ENCODE measurements around the gene POC5. TPM values are rescaled to one million over a fixed set of nuclear protein-coding genes. Genes with fewer than 3 reads are reported as not detected.

Gene POC5, protein sequence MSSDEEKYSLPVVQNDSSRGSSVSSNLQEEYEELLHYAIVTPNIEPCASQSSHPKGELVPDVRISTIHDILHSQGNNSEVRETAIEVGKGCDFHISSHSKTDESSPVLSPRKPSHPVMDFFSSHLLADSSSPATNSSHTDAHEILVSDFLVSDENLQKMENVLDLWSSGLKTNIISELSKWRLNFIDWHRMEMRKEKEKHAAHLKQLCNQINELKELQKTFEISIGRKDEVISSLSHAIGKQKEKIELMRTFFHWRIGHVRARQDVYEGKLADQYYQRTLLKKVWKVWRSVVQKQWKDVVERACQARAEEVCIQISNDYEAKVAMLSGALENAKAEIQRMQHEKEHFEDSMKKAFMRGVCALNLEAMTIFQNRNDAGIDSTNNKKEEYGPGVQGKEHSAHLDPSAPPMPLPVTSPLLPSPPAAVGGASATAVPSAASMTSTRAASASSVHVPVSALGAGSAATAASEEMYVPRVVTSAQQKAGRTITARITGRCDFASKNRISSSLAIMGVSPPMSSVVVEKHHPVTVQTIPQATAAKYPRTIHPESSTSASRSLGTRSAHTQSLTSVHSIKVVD
- 16.5 TPM for polyA plus RNA-seq (2013, experiment 1 of 4)
- polyA plus RNA-seq (2013, experiment 2 of 4): 17.6 TPM
- polyA plus RNA-seq (2013, experiment 3 of 4): 17.3 TPM
- 17.8 TPM for polyA plus RNA-seq (2013, experiment 4 of 4)

DNA sequence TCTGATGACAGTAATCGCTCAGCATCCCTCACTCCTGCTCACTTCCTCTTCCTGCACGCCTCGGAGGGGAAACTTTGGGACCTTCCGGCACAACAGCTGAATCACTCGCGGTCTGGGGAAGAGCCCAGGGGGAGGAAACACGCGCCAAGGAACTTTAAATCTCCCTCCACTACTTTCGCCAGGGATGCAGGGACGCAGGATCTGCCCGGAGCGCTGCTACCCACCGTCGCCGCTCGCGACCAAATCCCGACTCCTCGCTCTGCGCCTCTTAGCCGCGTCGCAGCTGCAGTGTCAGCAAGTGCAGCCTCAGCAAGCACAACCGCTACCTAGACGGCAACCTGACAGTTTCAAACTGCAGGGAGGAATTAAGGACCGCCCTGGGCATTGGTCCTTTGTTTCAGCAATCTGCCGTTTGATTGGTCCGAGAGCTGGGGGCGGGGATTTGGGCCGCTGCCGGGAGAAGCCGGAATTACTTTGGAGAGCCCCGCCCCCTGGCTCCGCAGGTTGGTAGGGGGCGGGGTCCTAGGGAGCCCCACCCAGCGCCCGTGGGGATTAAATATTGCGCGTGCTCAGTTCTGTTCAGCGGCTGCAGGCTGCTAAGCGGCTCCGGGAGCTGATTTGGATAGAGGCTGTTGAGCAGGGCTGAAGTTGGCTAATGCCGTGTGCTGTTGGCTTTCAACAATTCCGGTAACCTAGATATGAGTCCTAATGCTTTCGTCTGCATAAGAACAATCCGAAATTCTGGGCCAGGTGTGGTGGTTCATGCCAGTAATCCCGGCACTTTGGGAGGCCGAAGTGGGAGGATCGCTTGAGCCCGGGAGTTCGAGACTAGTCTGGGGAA, at the start of gene POC5:
Gene POC5 (minus strand): TSS at position 356 of the 841 bp plus-strand sequence. CDS start 4,500 bp downstream, outside the sequence.
- Histone ChIP-seq H3K9me3 (ENCODE audit: control insufficient read depth, low read length) (no peaks in the 10 kb centered on the region), H3K4me1 (ENCODE audit: control insufficient read depth, insufficient read depth, low read length) (peaks cover 5% of the 10 kb centered on the region), H3K27me3 (ENCODE audit: control insufficient read depth, insufficient read depth, low read length, poor library complexity, severe bottlenecking) (peaks cover 4% of the 10 kb centered on the region), H3K36me3 (ENCODE audit: control insufficient read depth, insufficient read depth, low read length) (no peaks in the 10 kb centered on the region), H3K4me3 (ENCODE audit: insufficient read depth, low read depth, low read length) (peak within 1 kb of the TSS; percentile 84), H3K27ac (ENCODE audit: insufficient read depth, low read depth, low read length, poor library complexity, severe bottlenecking) (peak within 1 kb of the TSS; percentile 88)
- WGBS, 2 experiments: 13 to 16% methylated on average over 51 of the region's 51 CpGs

DNA sequence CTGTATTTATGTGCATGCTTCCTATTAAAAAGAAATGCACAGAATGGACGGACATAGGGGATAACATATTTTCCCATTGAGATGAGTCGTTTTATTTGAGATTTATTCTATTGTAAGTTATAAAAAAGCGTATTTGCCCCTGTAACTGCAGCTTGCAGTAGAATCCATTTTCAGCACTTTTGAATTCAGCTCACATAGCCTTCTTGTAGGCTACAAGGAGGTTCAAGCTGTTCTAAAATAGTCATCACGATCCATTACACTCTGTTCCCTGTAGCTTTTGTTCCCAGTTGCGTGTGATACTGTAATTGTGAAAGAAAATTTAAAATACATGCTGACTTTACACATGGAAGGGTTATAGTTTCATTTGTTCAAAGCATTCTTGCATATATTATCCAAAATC, 40.9 kb upstream of the POC5 start:
- no peak overlapping the region for H3K27ac ChIP-seq (ENCODE audit: insufficient read depth, low read depth, low read length, poor library complexity, severe bottlenecking)
- no peaks in the 10 kb centered on the region for H3K27me3 ChIP-seq (ENCODE audit: control insufficient read depth, insufficient read depth, low read length, poor library complexity, severe bottlenecking)
- peaks cover 8% of the 10 kb centered on the region for H3K4me1 ChIP-seq (ENCODE audit: control insufficient read depth, insufficient read depth, low read length)
- 93 to 95% methylated on average over 3 to 5 of the region's 5 CpGs for WGBS, 2 experiments
- H3K9me3 ChIP-seq (ENCODE audit: control insufficient read depth, low read length): no peaks in the 10 kb centered on the region
- no peak overlapping the region for H3K4me3 ChIP-seq (ENCODE audit: insufficient read depth, low read depth, low read length)
- H3K36me3 ChIP-seq (ENCODE audit: control insufficient read depth, insufficient read depth, low read length): no peaks in the 10 kb centered on the region

DNA sequence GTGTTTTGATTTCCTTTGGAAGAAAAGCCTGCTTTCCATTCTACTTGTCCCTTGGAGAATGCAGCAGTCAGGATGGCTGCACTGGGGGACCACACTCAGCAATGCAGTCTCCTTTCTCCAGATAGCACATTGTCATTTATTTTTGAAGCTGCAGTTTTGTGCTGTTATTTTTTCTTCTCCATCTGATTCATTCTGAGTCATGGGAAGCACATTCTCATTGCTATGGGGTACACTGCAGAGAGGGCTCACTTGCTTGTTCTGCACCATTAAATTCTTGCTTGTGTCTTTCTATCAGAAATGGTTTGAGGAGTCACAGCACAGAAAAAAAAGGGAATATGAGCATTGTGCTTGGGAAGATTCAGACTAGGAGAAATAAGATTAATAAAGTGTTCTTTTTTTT, 39.7 kb upstream of the POC5 start:
- H3K27me3 ChIP-seq (ENCODE audit: control insufficient read depth, insufficient read depth, low read length, poor library complexity, severe bottlenecking): no peaks in the 10 kb centered on the region
- no peak overlapping the region for H3K4me3 ChIP-seq (ENCODE audit: insufficient read depth, low read depth, low read length)
- no peaks in the 10 kb centered on the region for H3K36me3 ChIP-seq (ENCODE audit: control insufficient read depth, insufficient read depth, low read length)
- H3K27ac ChIP-seq (ENCODE audit: insufficient read depth, low read depth, low read length, poor library complexity, severe bottlenecking): no peak overlapping the region
- peaks cover 8% of the 10 kb centered on the region for H3K4me1 ChIP-seq (ENCODE audit: control insufficient read depth, insufficient read depth, low read length)
- H3K9me3 ChIP-seq (ENCODE audit: control insufficient read depth, low read length): no peaks in the 10 kb centered on the region

DNA sequence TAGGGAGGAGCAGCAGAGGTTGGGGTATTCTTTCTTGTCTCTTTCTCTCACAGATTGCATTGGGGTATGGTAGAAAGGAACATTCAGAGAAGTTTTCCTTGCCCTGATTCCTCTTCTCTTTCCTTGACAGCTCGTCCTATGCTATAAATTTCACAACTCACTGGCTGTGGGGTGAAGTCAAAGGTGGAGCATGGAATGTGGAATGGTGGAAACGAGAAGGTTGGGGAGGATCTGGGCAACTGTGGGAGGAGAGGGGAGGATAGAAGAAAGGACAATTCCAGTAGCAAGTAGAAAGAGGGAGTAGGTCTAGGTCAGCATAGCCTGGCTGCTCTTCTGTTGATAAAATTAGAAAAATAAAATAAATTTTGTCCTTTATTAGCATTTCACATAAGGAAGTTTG, 39.0 kb upstream of the POC5 start:
- 58 to 67% methylated on average over 1 of the region's 2 CpGs for WGBS, 2 experiments
- H3K9me3 ChIP-seq (ENCODE audit: control insufficient read depth, low read length): no peaks in the 10 kb centered on the region
- no peak overlapping the region for H3K4me3 ChIP-seq (ENCODE audit: insufficient read depth, low read depth, low read length)
- no peak overlapping the region for H3K27ac ChIP-seq (ENCODE audit: insufficient read depth, low read depth, low read length, poor library complexity, severe bottlenecking)
- peaks cover 8% of the 10 kb centered on the region for H3K4me1 ChIP-seq (ENCODE audit: control insufficient read depth, insufficient read depth, low read length)
- H3K27me3 ChIP-seq (ENCODE audit: control insufficient read depth, insufficient read depth, low read length, poor library complexity, severe bottlenecking): no peaks in the 10 kb centered on the region
- no peaks in the 10 kb centered on the region for H3K36me3 ChIP-seq (ENCODE audit: control insufficient read depth, insufficient read depth, low read length)

DNA sequence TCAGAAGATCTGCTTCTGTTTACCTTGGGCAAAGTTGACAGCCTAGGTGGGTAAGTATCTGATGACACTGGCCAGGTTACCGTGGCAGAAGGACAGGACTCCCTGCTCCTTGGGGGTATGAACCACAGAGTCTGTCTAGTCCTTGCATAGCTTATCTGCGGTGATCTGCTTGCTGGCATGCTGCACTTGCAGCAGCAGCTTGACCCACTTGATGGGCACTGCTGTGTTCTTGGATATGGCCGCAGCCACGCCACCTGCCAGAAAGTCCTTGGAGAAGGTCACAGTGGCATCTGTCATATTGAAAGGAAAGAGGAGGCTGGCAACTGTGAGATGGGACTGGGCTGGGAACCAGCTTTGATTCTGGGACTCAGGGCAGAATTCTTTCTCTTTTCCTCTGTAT, 35.9 kb upstream of the POC5 start:
- no peak overlapping the region for H3K27ac ChIP-seq (ENCODE audit: insufficient read depth, low read depth, low read length, poor library complexity, severe bottlenecking)
- 95 to 97% methylated on average over 4 of the region's 4 CpGs for WGBS, 2 experiments
- peaks cover 8% of the 10 kb centered on the region for H3K4me1 ChIP-seq (ENCODE audit: control insufficient read depth, insufficient read depth, low read length)
- no peaks in the 10 kb centered on the region for H3K9me3 ChIP-seq (ENCODE audit: control insufficient read depth, low read length)
- H3K27me3 ChIP-seq (ENCODE audit: control insufficient read depth, insufficient read depth, low read length, poor library complexity, severe bottlenecking): no peaks in the 10 kb centered on the region
- no peaks in the 10 kb centered on the region for H3K36me3 ChIP-seq (ENCODE audit: control insufficient read depth, insufficient read depth, low read length)
- H3K4me3 ChIP-seq (ENCODE audit: insufficient read depth, low read depth, low read length): no peak overlapping the region

DNA sequence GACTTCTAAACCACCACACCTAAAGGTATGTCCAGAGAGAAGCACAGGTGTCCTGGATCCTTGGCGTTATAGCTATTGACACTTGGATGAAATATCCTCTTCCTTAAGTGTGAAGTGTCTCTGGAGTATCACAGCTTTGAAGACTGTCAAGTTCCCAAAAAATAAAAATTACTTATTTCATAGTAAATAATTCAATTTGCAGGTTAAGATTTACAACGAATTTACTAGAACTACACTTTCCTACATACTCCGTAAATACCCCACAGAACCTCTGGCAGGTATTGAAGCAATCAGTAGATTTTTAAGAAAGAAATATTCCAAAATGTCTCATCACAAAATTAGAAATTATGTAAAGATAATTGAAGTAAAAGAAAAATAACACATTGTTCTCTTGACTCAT, 27.1 kb upstream of the POC5 start:
- no peak overlapping the region for H3K27ac ChIP-seq (ENCODE audit: insufficient read depth, low read depth, low read length, poor library complexity, severe bottlenecking)
- 90 to 94% methylated on average over 3 of the region's 3 CpGs for WGBS, 2 experiments
- H3K4me1 ChIP-seq (ENCODE audit: control insufficient read depth, insufficient read depth, low read length): no peaks in the 10 kb centered on the region
- no peaks in the 10 kb centered on the region for H3K36me3 ChIP-seq (ENCODE audit: control insufficient read depth, insufficient read depth, low read length)
- no peaks in the 10 kb centered on the region for H3K9me3 ChIP-seq (ENCODE audit: control insufficient read depth, low read length)
- H3K4me3 ChIP-seq (ENCODE audit: insufficient read depth, low read depth, low read length): no peak overlapping the region
- no peaks in the 10 kb centered on the region for H3K27me3 ChIP-seq (ENCODE audit: control insufficient read depth, insufficient read depth, low read length, poor library complexity, severe bottlenecking)

DNA sequence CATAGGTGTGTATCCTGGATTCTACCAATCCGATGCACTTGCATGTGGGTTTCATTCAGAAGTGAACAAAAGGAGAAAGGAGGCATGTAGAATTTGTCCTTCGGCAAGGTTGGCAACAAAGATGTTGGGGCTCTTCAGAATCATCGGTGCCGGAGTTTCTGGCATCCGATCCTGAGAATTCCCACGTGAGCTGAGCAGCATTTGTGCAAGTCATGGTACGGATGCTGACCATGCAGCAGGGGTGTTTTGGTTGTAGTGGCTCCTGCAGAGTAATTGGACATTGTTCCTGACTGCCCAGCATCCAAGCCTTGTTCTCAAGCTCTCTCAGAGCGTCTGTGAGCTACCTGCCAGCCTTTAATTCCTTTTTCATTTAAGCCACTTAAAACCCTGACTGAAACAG, 19.0 kb upstream of the POC5 start:
- no peak overlapping the region for H3K4me3 ChIP-seq (ENCODE audit: insufficient read depth, low read depth, low read length)
- 91 to 92% methylated on average over 8 of the region's 8 CpGs for WGBS, 2 experiments
- H3K27ac ChIP-seq (ENCODE audit: insufficient read depth, low read depth, low read length, poor library complexity, severe bottlenecking): no peak overlapping the region
- no peaks in the 10 kb centered on the region for H3K4me1 ChIP-seq (ENCODE audit: control insufficient read depth, insufficient read depth, low read length)
- H3K9me3 ChIP-seq (ENCODE audit: control insufficient read depth, low read length): no peaks in the 10 kb centered on the region
- H3K27me3 ChIP-seq (ENCODE audit: control insufficient read depth, insufficient read depth, low read length, poor library complexity, severe bottlenecking): no peaks in the 10 kb centered on the region
- no peaks in the 10 kb centered on the region for H3K36me3 ChIP-seq (ENCODE audit: control insufficient read depth, insufficient read depth, low read length)

DNA sequence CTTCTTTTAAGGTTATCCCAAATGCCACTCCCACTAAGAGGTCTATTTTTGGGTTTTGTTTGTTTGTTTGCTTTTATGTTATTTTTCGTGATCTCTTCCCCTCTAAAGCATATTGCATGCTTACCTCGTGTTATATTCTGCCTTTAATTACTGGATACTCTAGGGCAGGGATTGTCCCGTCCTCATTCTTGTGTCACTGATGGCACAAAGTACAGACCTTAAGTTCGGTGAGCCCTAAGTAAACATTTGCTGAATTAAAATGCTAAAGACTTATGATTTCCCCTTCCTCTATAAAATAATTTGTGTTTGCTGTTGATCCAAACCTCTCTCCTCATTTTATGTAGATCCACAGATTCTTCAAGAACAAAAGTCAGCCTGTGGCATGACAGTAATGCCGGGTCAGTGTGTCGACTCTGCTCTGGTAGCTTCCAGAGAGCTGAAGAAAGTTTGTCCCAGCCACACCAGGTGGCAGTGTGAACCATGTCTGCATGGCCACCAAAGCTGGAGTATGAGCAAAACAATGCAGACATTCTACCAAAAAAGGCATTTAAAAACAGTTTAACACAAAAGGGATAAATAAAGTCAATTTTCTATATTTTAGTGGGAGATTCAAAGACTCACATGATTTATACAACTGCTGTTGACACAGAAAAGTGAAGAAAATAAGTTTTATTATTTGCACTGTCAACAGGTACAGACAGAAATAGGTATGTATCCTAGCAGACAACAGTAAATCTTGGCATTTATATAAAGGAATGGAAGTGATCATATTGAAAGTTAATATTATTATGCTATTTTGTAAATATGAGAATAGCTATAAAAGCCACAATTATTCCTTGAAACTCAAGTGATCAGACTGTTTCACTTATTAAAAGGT, 17.9 kb upstream of the POC5 start:
- no peaks in the 10 kb centered on the region for H3K27me3 ChIP-seq (ENCODE audit: control insufficient read depth, insufficient read depth, low read length, poor library complexity, severe bottlenecking)
- no peak overlapping the region for H3K27ac ChIP-seq (ENCODE audit: insufficient read depth, low read depth, low read length, poor library complexity, severe bottlenecking)
- no peaks in the 10 kb centered on the region for H3K36me3 ChIP-seq (ENCODE audit: control insufficient read depth, insufficient read depth, low read length)
- no peaks in the 10 kb centered on the region for H3K4me1 ChIP-seq (ENCODE audit: control insufficient read depth, insufficient read depth, low read length)
- H3K9me3 ChIP-seq (ENCODE audit: control insufficient read depth, low read length): no peaks in the 10 kb centered on the region
- H3K4me3 ChIP-seq (ENCODE audit: insufficient read depth, low read depth, low read length): no peak overlapping the region
- WGBS, 2 experiments: 56 to 69% methylated on average over 5 to 6 of the region's 6 CpGs

DNA sequence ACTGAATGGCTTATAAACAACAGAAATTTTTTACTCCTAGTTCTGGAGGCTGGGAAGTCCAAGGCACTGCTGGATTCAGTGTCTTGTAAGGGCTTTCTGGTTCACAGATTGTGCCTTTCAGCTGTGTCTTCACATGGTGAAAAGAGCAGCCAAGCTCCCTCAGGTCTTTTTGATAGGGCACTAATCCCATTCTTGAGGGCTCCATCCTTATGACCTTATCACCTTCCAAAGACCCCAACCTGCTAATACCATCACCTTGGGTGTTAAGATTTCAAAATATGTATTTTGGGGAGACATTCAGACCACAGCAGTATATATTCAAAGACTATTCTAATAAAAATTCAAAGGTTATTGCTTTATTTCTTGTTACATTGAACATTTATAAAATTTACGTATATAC, 16.5 kb upstream of the POC5 start:
- H3K27me3 ChIP-seq (ENCODE audit: control insufficient read depth, insufficient read depth, low read length, poor library complexity, severe bottlenecking): no peaks in the 10 kb centered on the region
- H3K9me3 ChIP-seq (ENCODE audit: control insufficient read depth, low read length): no peaks in the 10 kb centered on the region
- no peak overlapping the region for H3K27ac ChIP-seq (ENCODE audit: insufficient read depth, low read depth, low read length, poor library complexity, severe bottlenecking)
- no peaks in the 10 kb centered on the region for H3K4me1 ChIP-seq (ENCODE audit: control insufficient read depth, insufficient read depth, low read length)
- no peak overlapping the region for H3K4me3 ChIP-seq (ENCODE audit: insufficient read depth, low read depth, low read length)
- WGBS, 2 experiments: 80% methylated on average over 1 of the region's 1 CpG; no CpG with 5 or more reads in 1 of the 2 experiments
- no peaks in the 10 kb centered on the region for H3K36me3 ChIP-seq (ENCODE audit: control insufficient read depth, insufficient read depth, low read length)

All from ectodermal cell (in vitro differentiated cells).